Activated CD4-positive, alpha-beta T cell treated with anti-CD3 and anti-CD28 coated beads, Interleukin-2, Interleukin-4, amounts not matched to agents 100 ng/mL and 50 ng/mL, durations not matched to agents 16 hours and 8 hours (primary cell): ENCODE measurements around the gene SYCE3.
"Not testable (repeated sequence)": the region's sequence is repeated elsewhere in the genome, so short reads cannot be mapped to it uniquely, and the experiment has no call there.

ENCODE experiments used
- DNase-seq: peaks from one replicate; pipeline ENCODE4 v3.0.0-alpha.2; 2020; ENCODE audit warnings: low spot score

The SYCE3 gene

GRCh38 chr22:50548040-50548920, 14.4 kb downstream of the SYCE3 start:
- DNase-seq = no peak

DNA sequence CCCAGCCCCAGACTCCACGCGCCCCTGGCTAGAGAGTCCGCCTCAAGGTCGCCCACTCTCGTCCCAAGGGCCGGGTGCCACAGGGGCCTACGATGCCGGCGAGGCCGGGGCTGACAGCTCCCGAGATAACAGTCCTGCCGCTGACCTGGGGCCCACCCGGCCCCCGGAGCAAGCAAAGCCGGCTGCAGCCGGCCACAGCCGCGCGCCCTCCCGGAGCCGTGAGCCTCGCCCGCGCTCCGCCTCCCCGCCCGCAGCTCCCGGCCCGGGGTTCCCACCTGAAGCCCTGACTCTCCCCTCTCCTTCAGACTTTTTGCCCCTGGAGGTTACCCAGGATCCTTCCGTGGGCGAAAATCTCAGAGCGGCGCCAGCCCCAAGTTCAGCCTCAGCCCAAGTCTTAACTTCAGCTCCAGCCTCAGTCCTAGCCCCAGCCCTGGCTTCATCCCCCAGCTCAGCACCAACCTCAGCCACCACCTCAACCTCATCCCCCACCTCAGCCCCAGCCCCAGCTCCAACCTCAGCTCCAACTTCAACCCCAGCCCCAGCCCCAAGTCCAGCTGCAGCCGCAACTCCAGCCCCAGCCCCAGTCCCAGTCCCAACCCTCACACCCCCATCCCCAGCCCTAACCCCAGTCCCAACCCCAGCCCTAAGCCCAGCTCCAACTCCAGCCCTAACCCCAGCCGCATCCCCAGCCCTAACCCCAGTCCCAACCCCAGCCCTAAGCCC, 15.3 kb downstream of the SYCE3 start:
- no peak for DNase-seq

DNA sequence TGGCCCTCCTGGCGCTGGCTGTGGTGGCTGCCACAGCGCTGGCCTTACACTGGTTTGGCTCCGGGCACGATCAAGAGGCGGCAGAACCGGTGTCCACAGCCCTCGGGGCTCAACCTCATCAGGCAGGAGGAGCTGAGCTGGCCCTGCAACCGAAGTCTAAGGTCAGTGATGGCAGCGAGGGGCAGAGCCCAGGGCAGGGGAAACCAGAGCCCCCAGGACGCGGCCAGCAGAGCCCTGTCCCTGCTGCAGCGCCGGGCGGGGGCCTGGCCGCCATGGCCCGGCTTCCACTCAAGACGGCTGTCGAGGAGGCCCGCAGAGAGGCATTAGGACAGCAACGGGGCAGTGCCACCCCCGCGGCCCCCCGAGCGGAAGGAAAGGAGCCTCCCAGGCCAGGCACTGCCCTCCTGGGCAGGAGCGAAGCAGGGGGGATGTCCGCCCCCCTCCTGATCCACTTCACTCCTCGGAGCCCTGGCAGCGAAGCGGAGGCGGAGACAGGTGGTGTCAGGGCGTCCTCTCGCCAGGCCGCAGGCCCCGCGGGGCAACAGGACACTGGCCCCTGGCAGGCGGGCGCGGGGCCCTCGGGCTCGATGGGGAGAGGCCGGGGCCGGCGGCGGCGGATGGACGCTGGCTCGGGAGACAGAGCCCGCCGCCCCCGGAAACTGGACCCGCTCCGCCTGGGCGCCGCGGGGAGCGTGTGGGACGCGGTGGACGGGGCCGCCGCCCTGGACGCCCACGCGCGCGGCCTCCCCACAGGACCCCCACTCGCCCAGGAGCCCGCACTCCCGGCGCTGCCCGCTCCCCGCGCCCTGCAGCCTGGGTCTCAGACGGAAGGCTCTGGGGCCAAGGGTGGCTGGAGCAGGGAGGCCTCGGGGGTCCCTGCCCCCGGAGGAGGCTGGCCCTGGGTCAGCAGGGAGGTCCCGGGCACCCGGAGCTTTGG, 16.1 kb downstream of the SYCE3 start:
- DNase-seq = no peak

GRCh38 chr22:50545522-50546325, 17.0 kb downstream of the SYCE3 start, which contains the start of gene KLHDC7B:
KLHDC7B (plus strand) TSS chr22:50545899; CDS start chr22:50546244, 345 bp downstream.
- DNase-seq = peak; percentile 54

DNA sequence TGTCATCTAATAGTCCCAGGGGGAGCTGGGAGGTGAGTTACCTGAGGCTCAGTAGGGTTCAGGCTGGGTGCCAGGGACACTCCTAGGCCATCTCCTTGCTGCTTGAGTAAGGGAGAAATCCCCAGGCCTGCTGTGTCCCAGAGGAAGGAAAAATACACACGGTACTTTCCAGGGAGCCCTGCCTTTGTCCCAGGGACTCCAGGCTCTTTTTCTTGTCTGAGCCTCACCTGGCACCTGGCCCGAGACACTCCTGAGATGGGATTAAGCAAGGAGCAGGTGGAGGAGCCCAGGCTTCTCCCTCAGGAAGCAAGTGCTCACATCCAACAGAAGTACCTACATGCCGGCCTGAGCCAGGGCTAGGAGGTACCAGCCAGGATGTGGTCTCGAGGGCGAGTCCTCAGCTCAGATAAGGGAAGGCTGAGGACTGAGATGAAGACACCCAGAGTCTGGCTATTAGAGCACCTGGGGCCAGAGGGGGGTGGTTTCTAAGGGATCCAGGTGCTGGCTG, 17.9 kb downstream of the SYCE3 start:
- no peak for DNase-seq

DNA sequence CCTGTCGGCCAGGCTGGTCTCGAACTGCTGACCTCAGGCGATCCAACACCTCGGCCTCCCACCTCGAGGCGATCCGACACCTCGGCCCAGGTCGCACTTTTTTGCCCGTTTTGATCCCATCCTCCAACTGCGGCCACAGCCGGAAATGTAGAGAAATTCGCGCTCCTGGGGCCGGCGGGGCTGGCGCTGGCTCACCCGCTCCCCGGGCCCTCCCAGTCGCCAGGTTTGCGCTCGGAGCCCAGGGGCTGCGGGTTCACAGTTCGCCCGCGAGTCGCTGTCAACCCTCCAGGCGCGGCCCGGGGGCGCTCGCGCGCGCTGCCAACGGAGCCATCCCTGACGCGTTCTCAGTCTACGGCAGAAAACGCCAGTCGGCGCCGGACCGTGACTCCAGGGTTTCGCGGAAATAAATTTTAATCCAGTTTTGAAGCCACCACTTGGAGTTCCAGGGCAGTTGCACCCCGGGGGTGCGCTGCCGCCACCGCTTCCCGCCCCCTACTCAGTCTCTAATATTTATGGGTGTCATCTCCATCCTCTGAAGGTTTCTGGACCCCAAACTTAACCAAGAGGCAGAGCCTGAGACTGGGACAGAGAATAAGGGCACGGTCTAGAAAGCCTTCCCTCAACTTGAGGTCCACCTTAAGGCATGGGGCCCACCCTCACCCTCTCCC, 18.5 kb downstream of the SYCE3 start:
- peak; percentile 89 for DNase-seq

DNA sequence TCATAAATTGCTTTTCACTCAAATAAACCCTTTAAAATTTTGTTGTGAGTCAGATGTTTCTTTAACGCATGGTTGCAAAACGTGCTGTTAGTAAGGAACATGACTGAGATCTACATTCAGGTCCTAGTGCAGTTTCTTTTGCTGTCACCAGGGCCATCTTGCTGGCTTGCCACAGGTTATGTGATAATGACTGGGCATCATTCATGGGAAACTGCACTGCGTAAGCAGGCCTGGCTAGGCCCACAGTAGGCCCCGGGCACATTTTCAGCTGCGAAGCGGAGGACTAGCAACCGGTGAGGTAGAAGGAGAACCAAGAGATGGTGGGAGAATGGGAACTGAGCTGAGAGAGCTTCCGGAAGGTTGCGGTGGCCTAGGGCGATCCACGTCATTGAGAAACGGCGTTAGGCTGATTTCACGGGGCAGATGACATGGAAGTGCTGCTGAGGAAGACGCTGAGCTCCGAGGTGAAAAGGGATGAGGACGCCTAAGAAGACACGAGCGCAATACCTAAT, 20.2 kb downstream of the SYCE3 start:
- DNase-seq = peak; percentile 86

DNA sequence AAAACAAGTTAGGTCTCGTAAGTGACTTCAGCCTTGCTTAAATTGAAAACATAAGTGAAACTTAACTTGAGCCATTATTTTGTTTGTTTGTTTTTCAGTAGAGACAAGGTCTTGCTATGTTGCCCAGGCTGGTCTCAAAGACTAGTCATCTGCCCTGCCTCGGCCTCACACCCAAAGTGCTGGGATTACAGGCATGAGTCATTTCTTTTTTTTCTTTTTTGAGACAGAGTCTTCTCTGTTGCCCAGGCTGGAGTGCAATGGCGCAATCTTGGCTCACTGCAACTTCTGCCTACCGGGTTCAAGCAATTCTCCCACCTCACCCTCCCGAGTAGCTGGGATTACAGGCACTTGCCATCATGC, 21.1 kb downstream of the SYCE3 start:
- peak; percentile 88 for DNase-seq

DNA sequence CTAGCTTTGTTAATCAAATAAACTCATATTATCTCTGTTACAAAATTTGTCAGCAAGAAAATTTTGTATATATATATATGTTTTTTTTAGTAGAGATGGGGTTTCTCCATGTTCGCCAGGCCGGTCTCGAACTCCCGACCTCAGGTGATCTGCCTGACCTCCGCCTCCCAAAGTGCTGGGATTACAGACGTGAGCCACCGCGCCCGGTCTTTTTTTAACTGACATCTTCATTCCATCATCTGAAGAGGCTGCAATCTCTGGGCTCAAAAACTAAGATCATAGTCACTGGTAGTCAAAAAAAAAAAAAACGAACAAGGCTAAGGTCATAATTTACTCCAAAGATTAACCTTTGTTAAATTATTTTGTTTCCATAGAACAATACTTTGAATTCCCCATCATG, 22.3 kb downstream of the SYCE3 start:
- no peak for DNase-seq

- no peak for DNase-seq
Measured at GRCh38 chr22:50537765-50538164, 25.0 kb downstream of the SYCE3 start.

- DNase-seq = no peak
Measured at GRCh38 chr22:50536226-50536625, 26.5 kb downstream of the SYCE3 start.

- no peak for DNase-seq
Measured at GRCh38 chr22:50535113-50535512, 27.6 kb downstream of the SYCE3 start.

DNA sequence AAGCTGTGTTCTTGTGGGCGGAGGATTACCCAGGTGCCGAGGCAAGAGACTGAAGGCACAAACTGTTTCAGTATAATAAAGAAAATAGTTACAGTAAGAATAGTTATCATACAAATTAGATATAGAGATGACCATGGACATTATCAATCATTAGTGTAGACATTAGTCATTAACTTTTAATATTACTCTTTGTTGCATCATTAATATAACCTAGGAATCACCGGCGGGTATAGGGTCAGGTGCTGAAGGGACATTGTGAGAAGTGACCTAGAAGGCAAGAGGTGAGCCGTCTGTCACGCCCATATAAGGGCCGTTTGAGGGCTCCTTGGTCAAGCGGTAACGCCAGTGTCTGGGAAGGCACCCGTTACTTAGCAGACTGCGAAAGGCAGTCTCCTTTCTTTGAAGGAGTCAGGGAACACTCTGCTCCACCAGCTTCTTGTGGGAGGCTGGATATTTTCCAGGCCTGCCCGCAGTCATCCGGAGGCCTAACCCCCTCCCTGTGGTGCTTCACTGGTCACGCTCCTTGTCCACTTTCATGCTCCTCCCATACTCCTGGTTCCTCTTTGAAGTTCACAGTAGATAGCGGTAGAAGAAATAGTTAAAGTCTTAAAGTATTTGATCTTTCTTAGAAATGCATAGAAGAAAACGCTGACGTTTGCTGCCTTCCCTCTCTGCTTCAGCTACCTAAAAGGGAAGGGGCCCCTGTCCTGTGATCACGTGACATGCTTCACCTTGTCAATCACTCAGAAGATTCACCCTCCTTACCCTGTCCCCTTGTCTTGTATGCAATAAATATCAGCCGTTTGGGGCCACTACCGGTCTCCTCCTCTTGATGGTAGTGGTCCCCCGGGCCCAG, 28.6 kb downstream of the SYCE3 start:
- not testable (repeated sequence) for DNase-seq

- DNase-seq = no peak
Measured at GRCh38 chr22:50532824-50533796, 29.6 kb downstream of the SYCE3 start.

GRCh38 chr22:50531962-50532674, 30.6 kb downstream of the SYCE3 start:
- DNase-seq = no peak

DNA sequence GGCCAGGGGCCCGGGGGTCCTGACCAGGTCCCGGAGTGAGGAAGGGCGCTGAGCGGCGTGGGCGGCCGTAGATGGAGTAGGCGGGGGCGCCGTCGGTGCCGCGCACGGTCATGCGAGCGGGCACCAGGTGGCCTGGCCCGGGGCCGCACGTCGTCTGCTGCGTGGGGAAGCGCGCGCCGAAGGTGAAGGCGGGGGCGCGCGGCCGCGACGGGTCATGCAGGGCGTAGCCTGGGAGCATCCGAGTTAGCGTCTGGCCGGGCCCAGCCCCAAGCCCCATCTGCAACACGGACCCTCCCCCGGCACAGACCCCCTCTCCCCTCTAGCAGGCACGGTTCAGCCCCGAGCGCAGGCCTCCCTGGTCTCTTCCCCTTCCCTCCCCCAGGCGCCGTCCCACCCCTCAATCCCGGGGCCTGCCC, 31.2 kb downstream of the SYCE3 start:
- DNase-seq = peak; percentile 71

GRCh38 chr22:50530877-50531545, 31.7 kb downstream of the SYCE3 start:
- peak; percentile 90 for DNase-seq
